ENCODE results near the gene UBA1. TPM values are rescaled to one million over a fixed set of nuclear protein-coding genes. Genes with fewer than 3 reads are reported as not detected.

The UBA1 gene
- total RNA-seq: 218 and 311 TPM in 2 replicates

GRCh38 chrX:47193475-47194193 is at the start of gene UBA1:
Gene UBA1 (plus strand): TSS chrX:47193829. CDS start chrX:47198803, 4,974 bp downstream.

GRCh38 chrX:47144626-47145394 is 48.8 kb upstream of the UBA1 start, which contains the start of the genes NDUFB11 and RBM10:
Gene NDUFB11 (minus strand): TSS chrX:47144702. CDS start chrX:47144679, 23 bp downstream.
Gene RBM10 (plus strand): TSS chrX:47145221. CDS start chrX:47147482, 2,261 bp downstream.

GRCh38 chrX:47218280-47218919 is 24.8 kb downstream of the UBA1 start, which contains the start of gene CDK16:
Gene CDK16 (plus strand): TSS chrX:47218681. CDS start chrX:47223558, 4,877 bp downstream.

GRCh38 chrX:47232803-47233332 is 39.2 kb downstream of the UBA1 start, which contains the start of gene USP11:
Gene USP11 (plus strand): TSS chrX:47233009. CDS start chrX:47233044, 35 bp downstream.

Other genes starting within 250 kb of the UBA1 start
- 1.1 and 1.9 TPM in 2 replicates for gene RGN, start 115.4 kb upstream of the UBA1 start, total RNA-seq
- 49.0 and 49.5 TPM in 2 replicates for gene NDUFB11, start 49.1 kb upstream of the UBA1 start, total RNA-seq
- gene RBM10, start 48.6 kb upstream of the UBA1 start, total RNA-seq: 50.8 and 58.4 TPM in 2 replicates
- 91.1 and 143 TPM in 2 replicates for gene CDK16, start 24.9 kb downstream of the UBA1 start, total RNA-seq
- 16.5 and 16.7 TPM in 2 replicates for gene USP11, start 39.2 kb downstream of the UBA1 start, total RNA-seq
- gene ZNF157, start 176.7 kb downstream of the UBA1 start, total RNA-seq: under 0.01 TPM in 1 of 2 replicates, not detected in the other

All from thoracic aorta endothelial cell (primary cell).